Tongue (tissue), 2 donors: ENCODE measurements around the gene IRAG1. TPM values are rescaled to one million over a fixed set of nuclear protein-coding genes. Genes with fewer than 3 reads are reported as not detected.

ENCODE experiments used
- DNase-seq: peaks from one replicate; pipeline ENCODE4 v3.0.0-alpha.2; 2015
- total RNA-seq: library from RNA; depleted of rRNA; stranded (reverse); fragments of >200 nt; gene quantifications from one replicate; pipeline ENCODE4 v1.2.3, GENCODE V29; 2014

IRAG1 gene
- 6.5 TPM for total RNA-seq

DNA sequence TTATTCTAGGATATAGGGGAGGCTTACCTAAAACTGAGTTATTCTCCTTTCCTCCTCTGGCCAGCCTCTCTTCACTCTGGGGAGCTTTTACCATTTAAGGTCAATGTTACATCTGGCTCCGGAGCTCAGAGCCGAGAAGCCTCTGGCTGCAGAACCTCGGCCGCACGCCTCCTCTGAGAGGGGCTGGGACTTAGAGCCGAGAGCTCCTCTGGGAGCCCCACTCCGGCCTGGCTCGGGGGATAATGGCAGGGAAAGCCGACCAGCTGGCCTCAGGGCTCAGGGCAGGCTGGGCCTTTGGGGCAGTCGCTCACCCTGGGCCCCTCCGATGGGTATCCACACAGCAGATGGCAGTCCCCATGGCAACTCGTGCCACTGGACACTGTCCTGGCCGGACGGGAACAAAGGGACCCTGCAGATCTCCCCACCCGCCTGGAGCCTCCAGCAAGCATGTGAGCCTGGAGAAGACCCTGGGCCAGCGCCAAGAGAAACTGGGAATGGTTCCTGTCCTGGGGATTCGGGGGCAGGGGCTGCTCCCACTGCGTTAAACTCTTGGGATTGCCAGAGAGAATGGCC, at the start of gene IRAG1:
Gene IRAG1 (minus strand): TSS at position 247 of the 573 bp plus-strand sequence. CDS start 153 bp downstream, at position 94.
- peak; percentile 61 for DNase-seq

DNA sequence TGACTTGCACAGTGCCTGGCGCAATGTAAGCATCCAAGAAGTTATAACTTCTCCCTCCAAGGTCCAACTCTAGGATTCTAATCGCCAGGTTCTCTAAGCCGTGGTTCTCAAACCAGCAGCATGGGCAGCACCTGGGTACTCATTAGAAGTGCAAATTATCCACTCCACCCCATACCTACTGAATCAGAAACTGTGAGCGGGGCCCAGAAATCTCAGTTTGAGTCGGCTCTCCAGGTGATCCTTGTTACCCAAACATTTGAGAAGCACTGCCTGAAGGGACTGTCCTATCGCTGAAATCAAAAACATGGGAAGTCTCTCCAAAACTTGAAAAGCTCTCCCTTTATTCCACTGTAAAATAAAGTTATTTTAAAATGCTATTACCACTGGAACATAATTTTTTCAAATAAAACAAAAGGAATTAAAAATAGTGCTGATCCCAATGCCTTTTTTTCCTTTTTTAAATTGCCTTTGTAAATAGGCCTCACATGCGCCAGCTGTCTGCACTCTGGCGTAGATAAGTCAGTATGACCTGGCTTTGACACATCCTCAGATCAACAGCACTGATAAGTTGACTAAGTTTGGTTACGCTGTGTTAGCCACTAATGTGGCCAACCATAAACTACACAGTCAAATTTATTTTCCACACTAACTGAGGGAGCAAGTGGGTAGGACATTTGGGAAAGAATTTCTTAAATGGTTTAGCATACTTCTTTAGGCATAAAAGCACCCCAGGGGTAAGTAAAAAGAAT, 49.1 kb upstream of the IRAG1 start:
- no peak for DNase-seq

DNA sequence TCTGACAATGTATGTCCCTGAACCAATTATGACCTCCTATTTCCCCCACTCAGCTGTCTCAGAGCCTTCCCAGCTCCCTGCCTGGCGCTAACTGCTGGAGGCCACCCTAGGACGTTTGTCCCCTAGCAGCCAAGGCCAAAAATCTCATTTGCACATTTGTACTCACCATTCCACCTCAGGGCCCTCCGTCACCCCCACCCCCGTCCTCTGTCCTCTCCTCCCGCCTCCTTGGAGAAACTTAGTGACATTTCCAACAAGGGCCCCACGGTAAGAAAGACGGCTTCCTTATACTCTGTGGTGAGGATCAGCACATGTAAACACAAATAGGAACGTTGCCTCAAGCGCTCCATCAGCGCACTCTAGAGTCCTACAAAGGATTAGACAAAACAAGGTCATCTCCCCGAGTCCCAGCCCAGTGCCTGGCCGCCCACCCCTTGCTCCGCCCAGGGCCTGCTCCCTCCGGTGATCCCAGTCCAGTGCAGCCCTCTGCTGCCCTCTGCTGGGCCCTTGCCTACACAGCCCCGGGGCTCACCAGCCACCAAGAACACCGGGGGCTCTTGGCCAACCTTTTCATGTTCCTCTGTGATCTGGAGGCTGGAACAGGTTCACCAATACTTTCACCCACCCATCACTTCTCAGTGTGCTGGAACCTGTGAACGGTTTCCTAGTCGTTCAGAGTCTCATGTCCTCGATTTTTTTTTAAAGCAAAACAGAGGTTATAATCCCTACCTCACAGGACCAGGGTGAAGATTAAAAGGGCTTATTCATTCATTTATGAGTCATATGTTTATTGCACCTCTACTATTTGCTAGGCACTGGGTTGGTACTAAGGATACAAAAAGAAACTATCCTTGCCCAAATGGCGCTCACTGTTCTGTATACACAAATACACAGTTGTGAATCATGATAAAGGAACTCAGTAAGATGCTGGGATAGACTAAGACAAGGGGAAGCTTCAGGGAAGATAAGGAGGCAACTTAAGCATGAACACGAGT, 42.2 kb upstream of the IRAG1 start:
- DNase-seq: peak; percentile 96

GRCh38 chr11:10731064-10731680, 37.6 kb upstream of the IRAG1 start:
- DNase-seq: no peak

DNA sequence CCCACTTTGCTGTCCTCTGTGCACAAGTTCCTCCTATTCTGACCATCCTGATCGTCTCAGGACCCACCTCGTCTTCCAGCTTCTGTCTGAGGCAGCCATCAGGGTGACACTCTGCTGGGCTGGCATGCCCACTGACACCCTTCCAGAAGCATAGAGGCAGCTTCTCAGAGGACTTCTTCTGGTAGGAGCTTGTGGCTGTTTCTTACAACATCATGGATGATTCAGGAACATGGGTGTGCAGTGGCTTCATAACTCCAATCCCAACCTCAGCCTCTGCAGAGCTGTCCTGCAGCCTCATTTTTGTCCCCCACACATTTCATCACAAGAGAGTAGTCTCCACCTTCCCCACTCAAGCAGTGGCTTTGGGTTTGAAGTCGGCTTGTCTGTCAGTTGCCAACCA, 36.6 kb upstream of the IRAG1 start:
- no peak for DNase-seq

DNA sequence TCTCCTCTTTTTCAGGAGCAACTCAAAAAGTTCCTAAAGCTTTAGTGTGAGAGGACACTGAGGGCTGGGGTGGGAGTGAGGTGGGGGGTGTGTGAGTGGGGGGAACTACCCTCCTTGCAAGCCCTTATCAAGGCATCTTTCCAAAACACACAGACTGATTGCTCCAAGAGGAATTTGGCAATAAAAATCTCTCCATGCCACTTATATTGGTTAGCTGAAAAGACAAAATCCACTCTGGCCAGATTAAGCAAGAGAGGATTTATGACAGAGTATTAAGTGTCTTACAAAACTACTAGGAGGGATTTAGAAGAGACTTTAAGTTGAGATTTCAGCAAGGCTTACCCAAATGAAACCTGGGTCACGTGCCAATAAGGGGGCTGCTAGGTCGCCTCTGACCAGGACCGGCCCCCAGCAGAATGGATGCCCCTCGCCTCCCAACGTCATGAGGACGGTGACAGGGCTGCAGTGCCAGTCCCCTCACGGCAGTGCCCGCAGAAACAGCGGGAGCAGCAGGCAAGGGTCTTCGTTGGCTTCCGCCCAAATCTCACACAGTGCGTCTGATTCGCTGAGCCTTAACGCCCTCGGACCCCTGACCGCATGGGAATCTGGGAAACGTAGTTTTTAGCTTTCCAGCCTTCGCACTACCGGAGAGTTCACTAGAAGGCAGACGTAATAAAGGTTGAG, 35.4 kb upstream of the IRAG1 start:
- DNase-seq: peak; percentile 61

- no peak for DNase-seq
Observed at GRCh38 chr11:10728154-10728553, 34.6 kb upstream of the IRAG1 start.

DNA sequence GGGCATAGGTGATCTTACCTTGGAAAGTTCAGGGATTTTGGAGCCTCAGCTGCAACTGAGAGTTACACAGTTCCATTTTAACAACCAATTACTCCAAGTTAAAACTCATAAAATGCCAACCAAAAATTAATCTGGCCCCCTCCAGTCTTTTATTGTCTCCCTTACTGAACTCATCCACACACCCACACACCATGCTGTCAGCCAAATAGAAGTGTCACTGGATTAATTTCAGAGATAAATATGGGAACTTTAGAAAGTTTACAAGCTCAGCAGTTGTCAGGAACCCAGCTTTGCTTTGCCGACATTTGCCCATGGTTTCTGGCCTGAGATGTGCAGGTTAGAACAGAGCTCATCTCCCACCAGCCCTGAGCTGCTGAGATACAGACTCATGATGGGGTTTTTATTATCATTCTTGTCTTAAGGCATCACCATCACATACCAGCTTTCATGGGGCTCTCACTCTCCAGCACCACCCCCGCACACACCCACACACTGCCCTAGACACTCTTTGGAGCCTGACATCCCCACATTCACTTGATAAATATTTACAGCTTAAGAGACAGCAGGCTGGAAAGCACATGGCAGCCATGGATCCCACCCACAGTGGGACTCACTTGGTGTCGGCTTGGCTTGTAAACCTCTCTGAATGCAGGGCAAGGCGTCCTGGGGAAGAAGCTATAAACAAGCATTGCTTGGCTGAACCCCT, 33.7 kb upstream of the IRAG1 start:
- no peak for DNase-seq

- no peak for DNase-seq
Observed at GRCh38 chr11:10725907-10726253, 32.3 kb upstream of the IRAG1 start.

DNA sequence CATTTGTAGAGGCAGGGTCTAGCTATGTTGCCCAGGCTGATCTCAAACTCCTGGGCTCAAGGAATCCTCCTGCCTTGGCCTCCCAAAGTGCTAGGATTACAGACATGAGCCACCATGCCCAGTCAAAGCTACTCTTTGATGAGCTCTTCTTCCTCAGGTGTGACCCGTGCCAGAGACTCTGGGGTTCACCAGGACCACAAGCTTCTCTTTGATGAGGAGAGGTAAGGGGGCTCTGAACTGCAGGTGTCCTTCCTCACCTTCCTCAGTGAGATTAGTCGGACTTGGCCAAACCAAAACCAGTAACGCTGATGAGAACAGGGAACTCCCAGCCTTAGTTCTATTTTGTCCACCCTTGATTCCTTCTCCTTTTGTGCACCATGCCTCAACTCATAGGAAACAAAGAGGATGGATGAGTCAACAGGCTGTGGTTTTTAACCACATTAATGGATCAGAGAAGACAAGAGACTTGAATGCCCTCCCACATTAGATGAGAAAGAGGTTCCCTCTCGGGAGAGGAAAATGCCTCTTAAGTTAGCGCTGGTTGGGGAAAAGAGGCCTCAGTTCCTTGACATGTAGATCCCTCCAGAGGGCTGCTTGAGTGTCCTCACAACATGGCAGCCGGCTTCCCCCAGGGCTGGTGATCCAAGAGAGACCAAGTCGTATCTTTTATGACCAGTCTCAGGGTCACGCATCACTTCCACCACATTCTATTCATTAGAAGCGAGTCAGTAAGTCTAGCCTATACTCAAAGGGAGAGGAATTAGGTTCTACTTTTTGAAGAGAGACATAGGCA, 31.8 kb upstream of the IRAG1 start:
- no peak for DNase-seq

- DNase-seq: no peak
Observed at GRCh38 chr11:10722307-10722706, 28.8 kb upstream of the IRAG1 start.

DNA sequence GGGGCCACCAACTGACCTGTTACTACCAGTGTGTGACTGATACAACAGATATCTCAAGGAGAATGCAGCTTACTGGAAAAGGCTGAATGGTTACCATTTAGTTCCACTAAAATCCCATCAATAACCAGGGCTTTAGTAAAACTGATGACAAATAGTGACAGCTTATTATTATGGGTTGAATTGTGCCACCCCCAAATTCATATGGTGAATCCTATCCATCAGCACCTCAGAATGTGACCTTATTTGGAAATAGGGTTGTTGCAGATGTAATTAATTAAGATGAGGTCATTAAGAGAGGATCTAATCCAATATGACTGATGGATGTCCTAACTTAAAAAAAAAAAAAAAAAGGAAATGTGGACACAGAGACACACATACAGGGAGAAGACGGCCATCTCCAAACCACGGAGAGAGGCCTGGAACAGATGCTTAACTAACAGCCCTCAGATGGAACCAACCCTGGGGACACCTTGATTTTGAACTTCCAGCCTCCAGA, 27.4 kb upstream of the IRAG1 start:
- no peak for DNase-seq

GRCh38 chr11:10719616-10720015, 26.1 kb upstream of the IRAG1 start:
- DNase-seq: no peak

GRCh38 chr11:10716543-10717259, 23.1 kb upstream of the IRAG1 start:
- DNase-seq: no peak

DNA sequence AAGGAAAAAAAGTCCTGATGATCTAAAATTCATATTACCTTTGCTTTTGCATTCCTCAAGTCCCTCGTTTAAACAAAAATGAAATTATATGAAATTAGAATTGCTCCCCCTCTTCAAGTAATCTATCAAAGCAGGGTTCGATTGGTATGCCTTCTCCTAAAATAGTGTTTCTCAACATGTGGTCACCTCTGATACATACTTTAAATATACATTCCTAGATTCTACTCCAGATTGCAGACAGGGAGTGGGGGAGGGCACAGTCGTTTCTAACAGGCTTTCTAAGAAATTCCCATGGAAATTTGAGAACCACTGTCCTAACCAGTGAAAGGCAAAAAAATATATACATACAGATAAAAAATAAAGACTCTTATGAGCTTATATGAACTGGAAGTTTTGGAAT, 22.6 kb upstream of the IRAG1 start:
- DNase-seq: no peak

GRCh38 chr11:10715571-10715970, 22.0 kb upstream of the IRAG1 start:
- DNase-seq: no peak

GRCh38 chr11:10709299-10710086, 15.9 kb upstream of the IRAG1 start:
- no peak for DNase-seq

GRCh38 chr11:10708131-10708530, 14.6 kb upstream of the IRAG1 start:
- DNase-seq: no peak

DNA sequence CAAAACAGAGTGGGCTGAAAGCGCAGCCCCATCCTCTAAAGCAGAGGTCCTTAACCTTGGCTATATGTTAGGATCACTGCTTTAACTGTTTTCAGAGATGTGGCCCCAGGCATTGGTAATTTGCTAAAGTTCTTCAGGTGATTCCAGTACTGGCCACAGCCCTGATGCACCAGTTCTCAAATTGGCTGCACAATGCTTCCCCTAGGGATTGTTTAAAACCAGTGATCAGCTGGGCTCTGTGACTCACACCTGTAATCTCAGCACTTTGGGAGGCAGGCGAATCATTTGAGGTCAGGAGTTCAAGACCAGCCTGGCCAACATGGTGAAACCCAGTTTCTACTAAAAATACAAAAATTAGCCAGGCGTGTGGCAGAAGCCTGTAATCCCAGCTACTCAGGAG, 8.4 kb upstream of the IRAG1 start:
- DNase-seq: no peak
